Measurements from ENCODE around the gene ACO1. TPM values are rescaled to one million over a fixed set of nuclear protein-coding genes. Genes with fewer than 3 reads are reported as not detected.

ACO1 gene
- total RNA-seq, 1 experiment from 2014 or later = 37.3 TPM

GRCh38 chr9:32393911-32394310 lies 9.5 kb downstream of the ACO1 start:
- no peak overlapping the region for H3K4me3 ChIP-seq
- H3K27me3 ChIP-seq (replicated peaks) = no peaks in the 10 kb centered on the region
- H3K27ac ChIP-seq = no peak overlapping the region

DNA sequence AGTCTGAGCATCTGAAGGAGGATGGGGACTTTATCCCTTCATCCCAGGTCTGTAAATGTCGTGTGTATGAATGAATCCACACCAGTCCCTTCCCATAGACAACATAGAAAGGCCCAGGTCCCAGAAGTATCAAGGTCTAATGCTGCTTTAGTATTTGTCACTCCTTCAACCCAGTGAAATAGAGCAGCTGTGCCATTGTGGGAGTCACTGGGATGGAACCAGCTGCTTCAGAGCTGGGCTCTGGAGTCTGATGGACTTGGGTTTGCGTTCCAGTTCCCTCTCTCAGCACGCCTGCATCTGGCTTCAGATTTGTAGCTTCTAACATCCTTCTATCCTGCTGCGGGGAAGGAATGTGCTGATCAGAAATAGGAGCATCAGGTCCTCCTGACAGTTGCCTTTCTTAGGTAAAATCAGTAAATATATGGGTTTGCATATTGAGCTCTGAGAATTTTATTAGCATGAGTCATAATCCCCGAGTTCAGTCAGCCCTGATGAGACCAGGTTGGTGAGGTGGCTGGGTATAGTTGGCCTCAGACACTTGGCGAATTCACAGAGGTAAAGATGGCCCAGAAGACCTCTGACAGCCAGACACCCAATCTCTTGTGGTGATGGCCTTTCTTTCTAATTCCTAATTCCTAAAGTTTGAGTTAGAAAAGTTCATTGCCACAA lies 10.1 kb downstream of the ACO1 start:
- peaks cover 10% of the 10 kb centered on the region for H3K4me1 ChIP-seq (replicated peaks)

More at GRCh38 chr9:32393911-32394310, 9.5 kb downstream of the ACO1 start:
- H3K4me1 ChIP-seq (replicated peaks) = peaks cover 10% of the 10 kb centered on the region
- no peaks in the 10 kb centered on the region for H3K9me3 ChIP-seq (replicated peaks)
- no peak for DNase-seq (ENCODE audit: low read depth in 1 of 2, low spot score in 2 of 2)
- no peaks in the 10 kb centered on the region for H3K36me3 ChIP-seq

GRCh38 chr9:32395510-32396216 lies 11.2 kb downstream of the ACO1 start:
- Histone ChIP-seq H3K9me3 (replicated peaks) (no peaks in the 10 kb centered on the region), H3K4me1 (replicated peaks) (peaks cover 10% of the 10 kb centered on the region), H3K27ac (no peak overlapping the region), H3K27me3 (replicated peaks) (no peaks in the 10 kb centered on the region), H3K36me3 (no peaks in the 10 kb centered on the region), H3K4me3 (no peak overlapping the region)
- peak; percentile 26 to 51 for DNase-seq (ENCODE audit: low read depth in 1 of 2, low spot score in 2 of 2)

More for the DNA sequence above, 10.1 kb downstream of the ACO1 start:
- DNase-seq (ENCODE audit: low read depth in 1 of 2, low spot score in 2 of 2) = no peak
- H3K9me3 ChIP-seq (replicated peaks) = no peaks in the 10 kb centered on the region
- no peak overlapping the region for H3K4me3 ChIP-seq
- no peaks in the 10 kb centered on the region for H3K27me3 ChIP-seq (replicated peaks)
- no peak overlapping the region for H3K27ac ChIP-seq
- H3K36me3 ChIP-seq = no peaks in the 10 kb centered on the region

GRCh38 chr9:32398207-32398606 lies 13.8 kb downstream of the ACO1 start:
- Histone ChIP-seq H3K36me3 (no peaks in the 10 kb centered on the region), H3K27me3 (replicated peaks) (no peaks in the 10 kb centered on the region), H3K27ac (no peak overlapping the region), H3K9me3 (replicated peaks) (no peaks in the 10 kb centered on the region), H3K4me3 (no peak overlapping the region), H3K4me1 (replicated peaks) (peaks cover 10% of the 10 kb centered on the region)
- DNase-seq (ENCODE audit: low read depth in 1 of 2, low spot score in 2 of 2) = no peak

- Histone ChIP-seq H3K27ac (no peak overlapping the region), H3K9me3 (replicated peaks) (no peaks in the 10 kb centered on the region), H3K4me1 (replicated peaks) (peaks cover 10% of the 10 kb centered on the region), H3K4me3 (no peak overlapping the region), H3K27me3 (replicated peaks) (no peaks in the 10 kb centered on the region), H3K36me3 (no peaks in the 10 kb centered on the region)
- no peak for DNase-seq (ENCODE audit: low read depth in 1 of 2, low spot score in 2 of 2)
Measured at GRCh38 chr9:32399110-32399815, 14.8 kb downstream of the ACO1 start.

- H3K27ac ChIP-seq = no peak overlapping the region
- H3K4me3 ChIP-seq = no peak overlapping the region
- no peaks in the 10 kb centered on the region; the same call in 1 of the 2 replicates for H3K4me1 ChIP-seq (replicated peaks)
- no peaks in the 10 kb centered on the region for H3K27me3 ChIP-seq (replicated peaks)
- no peak for DNase-seq (ENCODE audit: low read depth in 1 of 2, low spot score in 2 of 2)
- H3K36me3 ChIP-seq = peaks cover 12% of the 10 kb centered on the region
- no peaks in the 10 kb centered on the region for H3K9me3 ChIP-seq (replicated peaks)
Measured at GRCh38 chr9:32401488-32401887, 17.0 kb downstream of the ACO1 start.

DNA sequence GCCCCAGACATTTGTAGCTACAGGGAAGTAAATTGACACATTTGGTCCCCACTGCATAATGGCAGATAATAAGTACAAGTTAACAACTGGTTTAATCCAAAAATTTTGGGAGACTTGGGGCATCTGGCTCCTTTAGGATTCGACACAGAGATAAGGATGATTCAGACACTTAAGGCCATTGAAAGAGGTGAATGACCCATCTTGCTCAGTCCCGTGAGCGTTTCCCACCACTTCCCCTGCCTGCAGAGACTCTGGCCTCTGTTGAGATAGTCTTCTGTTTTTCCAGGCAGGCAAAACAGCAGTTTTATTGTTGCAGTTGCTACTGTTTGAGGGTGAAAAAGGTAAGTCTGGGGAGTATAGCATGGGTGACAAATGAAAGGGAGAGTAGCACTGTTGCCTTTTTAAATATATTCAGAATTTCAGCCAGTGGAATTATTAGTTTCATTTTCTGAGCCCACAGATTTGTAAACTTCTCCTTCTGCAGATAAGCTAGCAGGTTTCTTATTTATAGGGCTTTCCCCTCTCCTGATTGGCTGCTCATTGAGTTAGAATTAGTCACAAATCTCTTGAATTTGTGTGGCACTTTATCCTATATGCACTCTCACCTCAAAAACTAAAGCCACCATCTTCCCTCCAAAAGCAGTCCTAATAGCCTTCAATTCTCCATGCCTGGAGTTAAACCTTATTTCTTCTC lies 19.3 kb downstream of the ACO1 start:
- Histone ChIP-seq H3K27me3 (replicated peaks) (no peaks in the 10 kb centered on the region), H3K4me3 (no peak overlapping the region), H3K27ac (no peak overlapping the region), H3K4me1 (replicated peaks) (no peaks in the 10 kb centered on the region), H3K9me3 (replicated peaks) (no peaks in the 10 kb centered on the region), H3K36me3 (peaks cover 17% of the 10 kb centered on the region)
- DNase-seq (ENCODE audit: low read depth in 1 of 2, low spot score in 2 of 2) = no peak

DNA sequence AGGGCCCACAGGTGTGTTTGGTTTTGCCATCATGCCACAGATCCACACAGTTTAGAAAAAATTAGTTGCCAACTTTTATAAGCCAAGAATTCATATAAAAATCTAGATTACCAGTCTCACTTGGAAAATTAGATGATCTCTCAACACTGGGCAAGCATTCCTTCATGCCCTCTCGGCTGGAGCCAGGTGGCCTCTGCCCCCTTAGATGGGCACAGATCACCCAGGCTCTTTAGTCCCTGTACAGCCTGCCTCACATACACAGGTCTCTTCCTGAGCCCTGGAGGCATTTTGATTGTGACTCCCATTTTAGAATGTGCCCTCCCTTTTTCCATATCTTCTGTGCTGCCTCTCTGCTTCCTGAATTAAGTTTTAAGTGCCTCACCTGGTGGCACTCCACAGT lies 20.0 kb downstream of the ACO1 start:
- no peak overlapping the region for H3K27ac ChIP-seq
- no peak for DNase-seq (ENCODE audit: low read depth in 1 of 2, low spot score in 2 of 2)
- peaks cover 22% of the 10 kb centered on the region for H3K36me3 ChIP-seq
- H3K4me3 ChIP-seq = no peak overlapping the region
- no peaks in the 10 kb centered on the region for H3K9me3 ChIP-seq (replicated peaks)
- H3K27me3 ChIP-seq (replicated peaks) = no peaks in the 10 kb centered on the region
- H3K4me1 ChIP-seq (replicated peaks) = no peaks in the 10 kb centered on the region

GRCh38 chr9:32404856-32405255 lies 20.4 kb downstream of the ACO1 start:
- Histone ChIP-seq H3K27me3 (replicated peaks) (no peaks in the 10 kb centered on the region), H3K36me3 (peaks cover 22% of the 10 kb centered on the region), H3K4me3 (no peak overlapping the region), H3K27ac (no peak overlapping the region), H3K4me1 (replicated peaks) (no peaks in the 10 kb centered on the region), H3K9me3 (replicated peaks) (no peaks in the 10 kb centered on the region)
- DNase-seq (ENCODE audit: low read depth in 1 of 2, low spot score in 2 of 2) = no peak

- no peak overlapping the region for H3K27ac ChIP-seq
- DNase-seq (ENCODE audit: low read depth in 1 of 2, low spot score in 2 of 2) = no peak
- H3K36me3 ChIP-seq = peaks cover 22% of the 10 kb centered on the region
- no peak overlapping the region for H3K4me3 ChIP-seq
- H3K27me3 ChIP-seq (replicated peaks) = no peaks in the 10 kb centered on the region
- no peaks in the 10 kb centered on the region for H3K9me3 ChIP-seq (replicated peaks)
- no peaks in the 10 kb centered on the region for H3K4me1 ChIP-seq (replicated peaks)
Measured at GRCh38 chr9:32405506-32405905, 21.1 kb downstream of the ACO1 start.

DNA sequence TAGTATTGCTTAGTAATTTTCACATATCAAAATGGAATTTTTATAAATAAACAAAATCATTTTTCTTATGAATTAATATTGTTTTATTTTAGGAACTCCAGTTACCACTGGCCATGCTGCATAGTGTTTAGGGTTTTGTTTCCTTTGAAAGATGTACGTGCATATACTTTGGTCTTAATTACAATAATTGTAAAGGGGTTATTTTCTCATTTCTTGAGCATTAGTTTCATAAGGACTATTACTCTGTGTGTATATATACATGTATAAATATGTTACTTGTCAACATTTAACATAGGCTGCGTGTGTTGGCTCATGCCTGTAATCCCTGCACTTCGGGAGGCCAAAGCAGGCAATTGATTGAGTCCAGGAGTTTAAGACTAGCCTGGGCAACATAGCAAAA lies 21.6 kb downstream of the ACO1 start:
- DNase-seq (ENCODE audit: low read depth in 1 of 2, low spot score in 2 of 2) = no peak
- no peaks in the 10 kb centered on the region for H3K9me3 ChIP-seq (replicated peaks)
- H3K4me1 ChIP-seq (replicated peaks) = no peaks in the 10 kb centered on the region
- H3K36me3 ChIP-seq = peaks cover 22% of the 10 kb centered on the region
- no peak overlapping the region for H3K4me3 ChIP-seq
- H3K27me3 ChIP-seq (replicated peaks) = no peaks in the 10 kb centered on the region
- no peak overlapping the region for H3K27ac ChIP-seq

DNA sequence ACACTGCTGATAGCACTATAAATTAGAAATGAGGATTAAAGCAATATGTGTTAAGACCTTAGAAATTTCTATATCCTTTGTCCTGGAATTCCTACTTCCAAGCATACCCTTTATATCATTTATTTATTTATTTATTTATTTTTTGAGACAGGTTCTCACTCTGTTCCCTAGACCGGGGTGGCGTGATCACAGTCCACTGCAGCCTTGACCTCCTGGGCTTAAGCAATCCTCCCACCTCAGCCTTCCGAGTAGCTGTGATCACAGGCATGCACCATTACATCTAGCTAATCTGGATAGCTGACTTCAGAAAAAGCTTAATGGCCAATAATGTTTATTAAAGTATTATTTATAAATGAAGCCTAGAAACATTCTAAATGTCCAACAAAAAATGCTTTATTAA lies 27.3 kb downstream of the ACO1 start:
- H3K9me3 ChIP-seq (replicated peaks) = no peaks in the 10 kb centered on the region
- DNase-seq (ENCODE audit: low read depth in 1 of 2, low spot score in 2 of 2) = no peak
- H3K36me3 ChIP-seq = peaks cover 10% of the 10 kb centered on the region; the same call in 1 of the 2 replicates
- H3K4me1 ChIP-seq (replicated peaks) = no peaks in the 10 kb centered on the region
- H3K4me3 ChIP-seq = no peak overlapping the region
- no peaks in the 10 kb centered on the region for H3K27me3 ChIP-seq (replicated peaks)
- H3K27ac ChIP-seq = no peak overlapping the region

- Histone ChIP-seq H3K4me1 (replicated peaks) (no peaks in the 10 kb centered on the region), H3K36me3 (peaks cover 10% of the 10 kb centered on the region; the same call in 1 of the 2 replicates), H3K4me3 (no peak overlapping the region), H3K9me3 (replicated peaks) (no peaks in the 10 kb centered on the region), H3K27me3 (replicated peaks) (no peaks in the 10 kb centered on the region), H3K27ac (no peak overlapping the region)
- DNase-seq (ENCODE audit: low read depth in 1 of 2, low spot score in 2 of 2) = no peak
Measured at GRCh38 chr9:32412440-32412839, 28.0 kb downstream of the ACO1 start.

Measured in SJSA1 (cell line).